Keratinocyte (primary cell): ENCODE measurements around the gene CD160. TPM values are rescaled to one million over a fixed set of nuclear protein-coding genes. Genes with fewer than 3 reads are reported as not detected.

Experiments used
- DNase-seq: peaks from one replicate; pipeline ENCODE4 v3.0.0-alpha.2; 2011; ENCODE audit warnings: low read depth, missing footprints, low spot score
- FAIRE-seq: peaks from 2 replicates; lab custom pipeline; 2011; peaks lifted over from hg19 to GRCh38; lab: Jason Lieb, UNC
- H2AFZ ChIP-seq: 2 replicates; pipeline ENCODE4 v1.6.0; 2012; ENCODE audit warnings: low read length, control low read depth, inconsistent platforms; ENCODE audit not compliant: control insufficient read depth
- H3K27ac ChIP-seq: 2 replicates; pipeline ENCODE4 v1.5.1; 2011; ENCODE audit warnings: low read length; ENCODE audit not compliant: control insufficient read depth, insufficient read depth
- H3K27me3 ChIP-seq: 3 replicates; pipeline ENCODE4 v1.6.0; 2011; ENCODE audit warnings: low read length; ENCODE audit not compliant: control insufficient read depth, insufficient read depth; ENCODE audit errors: extremely low read depth
- H3K36me3 ChIP-seq, 2 experiments: 2 replicates in 1 of 2; 3 replicates in 1 of 2; pipeline ENCODE4 v1.5.1; 2011; ENCODE audit warnings: low read length in 2 of 2, mild to moderate bottlenecking in 1 of 2; ENCODE audit not compliant: control insufficient read depth in 2 of 2, insufficient read depth in 2 of 2; ENCODE audit errors: extremely low read depth in 1 of 2
- H3K4me1 ChIP-seq: 3 replicates; pipeline ENCODE4 v1.5.1; 2011; ENCODE audit warnings: low read length; ENCODE audit not compliant: control insufficient read depth, insufficient read depth; ENCODE audit errors: extremely low read depth
- H3K4me2 ChIP-seq: 3 replicates; pipeline ENCODE4 v1.6.0; 2011; ENCODE audit warnings: low read depth, low read length; ENCODE audit not compliant: control insufficient read depth, insufficient read depth; ENCODE audit errors: extremely low read depth
- H3K4me3 ChIP-seq, 3 experiments: fragments of 200-600 bp in 1 of 3; sonication (generic) in 1 of 3; 2 replicates in 2 of 3; 3 replicates in 1 of 3; pipeline ENCODE4 v1.5.1; 2011 to 2016; ENCODE audit warnings: low read length in 3 of 3, mild to moderate bottlenecking in 3 of 3, control low read depth in 2 of 3, inconsistent platforms in 1 of 3, low read depth in 1 of 3, mixed read lengths in 1 of 3, mixed run types in 1 of 3, moderate library complexity in 1 of 3; ENCODE audit not compliant: control insufficient read depth in 2 of 3, insufficient read depth in 2 of 3; ENCODE audit errors: extremely low read depth in 1 of 3
- H3K79me2 ChIP-seq: 2 replicates; pipeline ENCODE4 v1.6.0; 2012; ENCODE audit warnings: low read length; ENCODE audit not compliant: control insufficient read depth, insufficient read depth
- H3K9ac ChIP-seq: 3 replicates; pipeline ENCODE4 v1.6.0; 2011; ENCODE audit warnings: low read length; ENCODE audit not compliant: control insufficient read depth, insufficient read depth; ENCODE audit errors: extremely low read depth
- H3K9me1 ChIP-seq: 3 replicates; pipeline ENCODE4 v1.6.0; 2011; ENCODE audit warnings: low read length; ENCODE audit not compliant: control insufficient read depth, insufficient read depth; ENCODE audit errors: extremely low read depth
- H3K9me3 ChIP-seq: 2 replicates; pipeline ENCODE4 v1.5.1; 2012; ENCODE audit warnings: low read depth, low read length; ENCODE audit not compliant: control insufficient read depth
- H4K20me1 ChIP-seq: 3 replicates; pipeline ENCODE4 v1.6.0; 2011; ENCODE audit warnings: low read length; ENCODE audit not compliant: control insufficient read depth, insufficient read depth; ENCODE audit errors: extremely low read depth
- EZH2 ChIP-seq: IDR thresholded peaks from one replicate; pipeline ENCODE4 v1.6.1; 2012; ENCODE audit warnings: inconsistent platforms, mild to moderate bottlenecking, low read length, moderate library complexity
- dilution Hi-C: fragments of 300-500 bp; cut with MboI; formaldehyde crosslinking; loops from one replicate; pipeline ENCODE4 v1.7.0; 2020; ENCODE audit warnings: low sequenced_read_pairs; ENCODE audit not compliant: extremely low pct_ligation_motif_present
- polyA plus RNA-seq, 5 experiments: library from polyadenylated mRNA; depleted of rRNA in 3 of 5; stranded (reverse) in 3 of 5; stranded (forward) in 1 of 5; unstranded in 1 of 5; fragments of >200 nt; gene quantifications; 1 replicate in 1 of 5; 2 replicates in 3 of 5; 3 replicates in 1 of 5; pipeline versions ENCODE4 v1.2.1 to v1.2.3, GENCODE V29; 2011 to 2012; ENCODE audit warnings: missing spikeins in 2 of 5, low read depth in 1 of 5, low replicate concordance in 1 of 5
- TF ChIP-seq, protein P1 (sequence below), 3 experiments: IDR thresholded peaks in 1 of 3; conservative IDR thresholded peaks in 1 of 3; optimal IDR thresholded peaks in 1 of 3; 2 replicates in 2 of 3; 3 replicates in 1 of 3; pipeline versions ENCODE3 to v1.5.1; 2011; ENCODE audit warnings: low read length in 3 of 3, mild to moderate bottlenecking in 3 of 3, moderate library complexity in 2 of 3, control low read depth in 1 of 3, inconsistent platforms in 1 of 3; ENCODE audit not compliant: insufficient read depth in 2 of 3; ENCODE audit errors: extremely low read depth in 1 of 3

Gene CD160
- polyA plus RNA-seq, 1 donor (not counting 4 experiments of a cell fraction or from before 2014, with no cell fraction given) = not detected

GRCh38 chr1:145751491-145752037 lies 32.3 kb downstream of the CD160 start:
- FAIRE-seq (peak; percentile 82), DNase-seq (no peak)
- Histone ChIP-seq H2AFZ (no peak overlapping the region), H3K36me3 (peaks cover 3 to 10% of the 10 kb centered on the region in 2 experiments), H3K27me3 (no peaks in the 10 kb centered on the region), H3K4me2 (peak overlapping the region; percentile 27), H3K9me3 (no peaks in the 10 kb centered on the region), H3K9ac (no peak overlapping the region), H4K20me1 (no peaks in the 10 kb centered on the region), H3K4me1 (peaks cover 11% of the 10 kb centered on the region), H3K79me2 (no peaks in the 10 kb centered on the region), H3K27ac (peak overlapping the region; percentile 17), H3K4me3 (no peak overlapping the region), H3K9me1 (peaks cover 4% of the 10 kb centered on the region)
- no peak for TF ChIP-seq EZH2
- TF ChIP-seq, protein P1, sequence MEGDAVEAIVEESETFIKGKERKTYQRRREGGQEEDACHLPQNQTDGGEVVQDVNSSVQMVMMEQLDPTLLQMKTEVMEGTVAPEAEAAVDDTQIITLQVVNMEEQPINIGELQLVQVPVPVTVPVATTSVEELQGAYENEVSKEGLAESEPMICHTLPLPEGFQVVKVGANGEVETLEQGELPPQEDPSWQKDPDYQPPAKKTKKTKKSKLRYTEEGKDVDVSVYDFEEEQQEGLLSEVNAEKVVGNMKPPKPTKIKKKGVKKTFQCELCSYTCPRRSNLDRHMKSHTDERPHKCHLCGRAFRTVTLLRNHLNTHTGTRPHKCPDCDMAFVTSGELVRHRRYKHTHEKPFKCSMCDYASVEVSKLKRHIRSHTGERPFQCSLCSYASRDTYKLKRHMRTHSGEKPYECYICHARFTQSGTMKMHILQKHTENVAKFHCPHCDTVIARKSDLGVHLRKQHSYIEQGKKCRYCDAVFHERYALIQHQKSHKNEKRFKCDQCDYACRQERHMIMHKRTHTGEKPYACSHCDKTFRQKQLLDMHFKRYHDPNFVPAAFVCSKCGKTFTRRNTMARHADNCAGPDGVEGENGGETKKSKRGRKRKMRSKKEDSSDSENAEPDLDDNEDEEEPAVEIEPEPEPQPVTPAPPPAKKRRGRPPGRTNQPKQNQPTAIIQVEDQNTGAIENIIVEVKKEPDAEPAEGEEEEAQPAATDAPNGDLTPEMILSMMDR (optimal IDR thresholded peaks at IDR 0.05 in 1 of 3, IDR thresholded peaks at IDR 0.05 in 1 of 3, conservative IDR thresholded peaks at IDR 0.05 in 1 of 3; ENCODE audit: extremely low read depth in 1 of 3, insufficient read depth in 2 of 3, low read length in 3 of 3) = no peak
- dilution Hi-C loops = no loop called here

GRCh38 chr1:145757420-145757819 lies 38.1 kb downstream of the CD160 start:
- Histone ChIP-seq H2AFZ (no peak overlapping the region), H3K27ac (no peak overlapping the region), H3K4me2 (no peak overlapping the region), H3K4me1 (no peaks in the 10 kb centered on the region), H3K9me1 (no peaks in the 10 kb centered on the region), H3K9me3 (no peaks in the 10 kb centered on the region), H3K9ac (no peak overlapping the region), H3K27me3 (no peaks in the 10 kb centered on the region), H4K20me1 (no peaks in the 10 kb centered on the region), H3K79me2 (no peaks in the 10 kb centered on the region), H3K36me3 (peaks cover 0 to 3% of the 10 kb centered on the region in 2 experiments), H3K4me3 (no peak overlapping the region)
- TF ChIP-seq EZH2 = no peak
- TF ChIP-seq, protein P1 (optimal IDR thresholded peaks at IDR 0.05 in 1 of 3, IDR thresholded peaks at IDR 0.05 in 1 of 3, conservative IDR thresholded peaks at IDR 0.05 in 1 of 3; ENCODE audit: extremely low read depth in 1 of 3, insufficient read depth in 2 of 3, low read length in 3 of 3) = no peak
- DNase-seq (no peak), FAIRE-seq (no peak)
- dilution Hi-C loops = no loop called here
